Measurements from ENCODE around the gene PET100.

DNA sequence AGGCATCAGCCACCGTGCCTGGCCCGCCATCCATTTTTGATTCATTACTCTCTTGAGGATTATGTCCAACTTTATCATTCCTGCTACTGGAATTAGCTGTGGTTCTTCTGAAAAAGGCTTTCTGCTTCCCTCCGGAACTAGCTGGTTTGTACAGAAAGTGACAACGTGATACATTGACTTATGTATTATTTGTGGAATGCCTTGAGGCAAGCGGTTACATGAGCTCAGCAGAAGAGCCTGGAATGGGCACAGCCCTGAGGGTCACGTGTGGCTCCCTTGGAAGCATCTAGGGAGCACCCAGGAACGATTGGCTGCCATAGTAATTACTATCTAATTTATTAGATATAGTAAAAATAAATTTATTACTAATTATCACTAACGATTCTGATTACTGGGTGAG lies 24.8 kb downstream of the PET100 start:
- TF ChIP-seq CTCF (IDR thresholded peaks at IDR 0.05), result no peak
- no peak for TF ChIP-seq POLR2A (IDR thresholded peaks at IDR 0.05)

All from breast epithelium (tissue), 3 donors.